GM21390 (cell line): ENCODE measurements around the gene SIRT7.

Experiments used
- ATAC-seq: cut with Tn5 transposase; IDR thresholded peaks from one replicate; pipeline ENCODE4 v1.9.1; 2021; ENCODE audit not compliant: unreplicated experiment

Gene SIRT7

DNA sequence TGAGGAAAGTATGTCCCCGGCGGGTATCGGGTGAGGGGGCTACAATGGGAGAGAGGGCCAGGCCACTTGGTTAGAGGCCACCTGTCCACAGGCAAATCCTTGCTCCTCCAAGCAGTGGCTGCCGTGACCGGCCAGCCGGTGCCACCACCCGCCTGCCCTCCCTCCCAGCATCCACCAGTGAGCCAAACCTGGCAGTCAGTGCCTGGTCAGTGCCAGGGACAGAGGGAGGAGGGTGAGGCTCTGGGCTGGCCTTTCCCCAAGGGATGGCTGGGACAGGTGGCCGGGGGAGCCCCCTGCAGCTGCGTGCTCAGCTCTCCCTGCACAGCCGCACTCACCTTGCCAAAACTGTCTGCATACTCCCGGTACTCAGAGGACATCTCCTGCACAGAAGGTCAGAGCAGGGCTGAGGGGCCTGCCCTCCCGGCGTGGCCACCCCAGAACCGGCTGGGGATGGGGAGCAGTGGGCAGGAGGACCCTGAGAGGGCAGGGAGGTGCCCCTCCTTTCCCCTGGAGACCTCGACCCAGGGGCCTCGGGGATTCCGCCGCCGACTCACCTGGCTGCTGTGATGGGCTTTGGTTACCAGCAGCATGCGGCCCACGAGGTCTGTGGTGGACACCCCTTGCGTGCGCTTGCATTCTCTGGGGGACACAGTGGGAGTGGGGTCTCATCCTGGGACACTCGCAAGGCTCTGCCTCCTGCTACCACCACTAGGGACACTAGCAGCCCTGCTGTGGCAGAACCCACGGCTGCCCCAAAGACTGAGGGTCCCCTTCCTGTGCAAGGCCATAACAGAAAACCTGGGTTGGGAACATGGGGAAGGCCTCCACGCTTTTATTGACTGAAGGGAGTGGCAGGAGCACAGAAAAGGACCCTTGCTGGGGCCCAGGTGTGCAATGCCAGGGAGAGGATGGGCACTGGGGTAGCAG is 10.5 kb downstream of the SIRT7 start:
- ATAC-seq: no peak

DNA sequence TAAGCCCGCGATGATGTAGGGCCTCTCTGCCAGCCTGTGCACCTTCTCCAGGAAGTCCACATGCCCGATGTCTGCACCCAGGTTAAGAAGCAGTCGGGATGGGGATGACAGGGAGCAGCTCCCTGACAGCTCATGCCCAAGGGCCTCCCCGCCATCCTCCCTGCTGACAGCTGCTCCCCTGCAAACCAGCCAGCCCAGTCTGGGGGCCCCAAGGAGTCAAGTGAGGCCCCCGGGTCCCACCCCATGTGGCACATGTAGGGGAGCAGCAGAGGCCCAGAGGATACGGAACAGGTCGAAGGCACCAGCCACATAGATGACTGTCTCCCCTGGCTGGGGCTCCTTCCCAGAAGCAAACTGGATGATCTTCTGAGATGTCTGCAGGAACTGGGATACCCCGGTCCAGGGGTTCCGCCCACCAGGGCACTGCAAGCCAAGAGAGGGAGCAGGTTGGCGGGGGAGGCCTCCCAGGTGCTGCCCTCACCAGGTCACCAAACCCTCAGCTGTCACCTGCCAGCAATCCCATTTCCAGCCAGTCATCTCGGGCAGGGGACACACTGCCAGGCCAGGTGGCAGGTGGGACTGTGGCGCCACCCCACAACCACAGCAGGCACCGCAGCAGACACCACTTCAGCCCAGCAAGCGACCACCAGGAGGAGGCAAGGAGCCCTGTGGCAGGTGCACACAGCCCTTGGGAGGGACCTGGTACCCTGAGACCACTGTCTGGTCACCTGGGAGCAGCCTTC is 11.3 kb downstream of the SIRT7 start:
- ATAC-seq: no peak

DNA sequence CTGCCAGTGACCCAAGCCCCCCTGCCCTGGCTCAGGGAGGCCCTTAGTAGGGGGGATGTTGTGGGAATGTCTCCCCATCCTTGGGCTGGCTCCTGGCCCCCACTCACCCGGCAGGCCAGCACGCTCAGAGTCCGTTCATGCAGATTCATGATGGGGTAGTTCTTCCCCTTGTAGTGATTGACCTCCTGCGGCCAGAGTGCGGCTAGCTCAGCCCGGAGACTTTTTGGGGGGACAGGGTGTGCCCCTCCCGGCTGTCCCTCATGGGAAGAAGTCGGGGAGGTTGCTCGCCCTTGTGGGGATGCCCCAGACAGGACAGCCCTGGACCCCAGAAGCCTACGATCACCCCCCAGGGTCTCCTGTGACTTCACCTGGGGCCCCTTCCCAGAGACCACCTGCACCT is 12.0 kb downstream of the SIRT7 start:
- no peak for ATAC-seq

DNA sequence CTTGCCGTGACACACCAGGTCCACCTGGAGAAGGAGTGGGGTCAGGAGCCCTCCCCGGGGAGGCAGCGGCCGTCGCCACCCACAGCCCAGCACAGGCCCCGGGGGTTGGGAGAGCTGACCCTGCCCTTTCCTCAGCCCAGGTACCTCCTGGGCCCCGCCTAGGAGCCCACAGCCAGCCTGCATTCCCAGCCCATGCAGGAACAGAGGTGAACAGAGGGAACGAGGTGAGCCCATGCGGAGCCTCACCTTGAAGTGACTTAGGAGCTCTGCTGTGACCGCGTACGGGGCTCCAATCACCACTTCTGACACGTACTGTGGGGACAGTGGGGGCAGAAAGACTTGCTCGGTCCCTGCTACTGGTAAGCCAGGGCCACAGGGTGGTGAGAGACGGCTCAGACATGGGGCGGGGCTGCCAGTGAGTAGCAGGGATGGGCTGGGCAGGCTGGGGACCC is 12.5 kb downstream of the SIRT7 start:
- no peak for ATAC-seq

DNA sequence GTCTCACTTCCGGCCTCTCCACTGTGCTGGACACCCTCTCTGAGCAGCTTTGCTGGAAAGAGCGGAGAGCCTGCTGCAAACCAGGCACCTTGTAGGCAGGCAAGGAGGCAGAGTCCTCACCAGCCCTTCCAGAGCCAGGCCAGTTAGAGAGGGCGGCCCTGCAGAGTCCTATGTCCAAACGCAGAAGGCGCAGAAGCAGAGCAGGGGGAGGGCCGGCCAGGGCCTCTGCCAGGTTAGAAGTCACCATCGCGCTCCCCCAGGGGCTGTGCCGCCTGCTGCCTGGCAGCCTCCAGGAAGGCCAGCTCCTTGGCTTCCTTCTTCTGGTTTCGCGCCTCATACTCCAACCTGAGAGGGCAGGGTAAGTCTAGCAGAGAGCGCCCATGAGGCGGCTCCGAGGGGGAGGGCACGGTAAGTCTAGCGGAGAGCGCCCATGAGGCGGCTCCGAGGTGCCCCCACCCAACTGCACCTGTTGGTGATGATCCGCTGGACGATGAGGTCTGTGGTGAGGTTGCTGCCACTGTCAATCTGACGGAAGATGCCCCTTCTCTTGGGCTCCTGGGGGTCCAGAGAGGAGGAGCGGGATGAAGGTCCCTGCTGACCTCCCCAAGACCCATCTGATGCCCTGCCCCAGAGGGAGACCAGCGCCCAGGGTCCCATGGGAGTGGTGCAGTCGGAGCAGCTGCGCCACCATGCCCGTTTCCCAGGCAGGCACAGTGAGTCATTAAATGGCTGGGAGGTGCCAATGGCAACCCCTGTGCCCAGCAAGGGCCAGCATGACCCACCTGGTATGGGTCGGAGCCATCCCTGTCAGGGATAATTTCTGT is 13.2 kb downstream of the SIRT7 start:
- ATAC-seq: no peak

DNA sequence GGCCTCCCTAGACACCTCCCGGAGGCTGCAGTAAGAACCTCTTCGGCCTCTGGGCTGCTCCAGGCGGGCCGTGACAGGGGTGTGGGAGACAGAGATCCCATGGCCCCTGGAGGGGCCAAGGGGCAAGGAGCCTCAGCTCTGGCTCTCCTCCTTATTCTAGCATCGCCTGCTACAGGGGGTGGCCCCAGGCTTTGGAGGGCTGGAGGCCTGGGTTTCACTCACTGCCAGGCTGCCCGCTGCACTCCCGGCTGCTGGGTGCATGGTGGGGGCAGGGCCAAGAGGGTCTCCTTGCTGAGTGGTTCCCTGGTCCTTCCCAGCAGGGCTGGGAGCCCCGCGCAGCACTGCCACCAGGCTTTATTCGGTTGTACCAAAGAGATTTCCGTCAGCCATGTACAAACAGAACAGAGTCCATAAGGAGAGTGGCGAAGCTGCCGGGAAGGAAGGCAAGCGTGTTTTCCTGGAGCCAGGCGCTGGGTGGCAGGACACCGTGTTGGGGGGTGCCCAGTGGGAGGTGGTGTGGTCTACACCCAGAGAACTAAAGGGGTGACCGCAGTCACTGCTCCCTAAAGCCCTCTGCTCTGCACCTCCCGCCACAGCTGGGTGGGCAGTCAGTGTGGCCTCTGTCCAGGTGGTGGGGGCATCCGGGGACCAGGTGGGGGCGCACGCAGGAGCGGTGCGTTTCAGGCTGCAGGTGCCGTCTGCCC is 13.9 kb downstream of the SIRT7 start:
- no peak for ATAC-seq

DNA sequence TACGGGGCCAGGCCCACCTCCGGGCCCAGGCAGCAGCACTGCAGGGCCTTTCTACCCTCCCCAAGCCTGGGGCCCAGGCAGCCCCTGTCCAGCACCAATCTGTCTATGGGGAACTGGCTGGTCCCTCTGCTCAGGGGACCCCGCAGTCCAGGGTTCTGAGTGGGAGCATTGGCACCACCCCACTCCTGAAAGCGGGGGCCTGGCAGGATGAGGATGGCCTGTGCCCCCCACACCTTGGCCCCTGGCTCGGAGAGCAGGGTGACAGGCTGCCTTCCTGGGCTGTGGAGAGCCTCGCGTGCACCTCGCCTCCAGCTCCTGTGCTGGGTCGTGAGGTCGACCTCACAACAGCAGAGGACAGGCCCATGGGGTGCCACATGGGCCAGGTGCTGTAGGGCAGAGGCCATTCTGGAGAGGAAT is 14.6 kb downstream of the SIRT7 start:
- ATAC-seq: no peak

DNA sequence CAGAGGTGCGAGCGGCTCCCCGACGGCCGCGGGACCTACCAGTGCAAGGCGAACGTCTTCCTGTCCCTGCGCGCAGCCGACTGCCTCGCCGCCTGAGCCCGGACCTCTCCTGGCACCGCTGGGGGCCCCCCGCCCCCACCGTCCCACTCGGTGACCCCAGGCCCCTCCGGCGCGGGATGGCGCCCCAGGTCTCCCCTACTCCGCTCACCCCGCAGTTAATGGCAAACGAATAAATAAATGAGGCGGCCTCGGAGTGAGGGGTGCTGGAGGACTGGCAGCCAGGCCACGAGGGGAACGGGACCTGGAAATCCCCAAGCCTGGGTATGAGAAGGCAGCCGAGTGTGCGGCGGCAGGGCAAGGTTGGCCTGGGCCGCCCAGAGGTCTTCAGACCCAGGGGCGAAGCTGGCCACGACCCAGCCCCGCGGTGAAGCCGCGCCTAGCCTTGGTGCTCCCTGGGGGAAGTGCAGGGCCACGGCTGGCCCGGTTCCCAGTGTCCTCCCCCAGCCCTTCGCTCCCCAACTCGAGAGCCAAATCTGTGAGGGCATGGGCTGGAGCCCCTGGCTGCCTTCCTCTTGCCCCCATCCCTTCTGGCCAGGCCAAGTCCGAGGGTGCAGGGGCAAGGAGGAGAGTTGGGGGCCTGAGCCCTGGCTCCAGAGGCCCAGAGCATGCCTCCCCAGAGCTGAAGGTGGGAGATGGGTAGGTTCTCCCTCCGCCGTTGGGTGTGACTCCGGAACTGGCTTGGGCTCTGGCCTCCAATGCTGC is 15.1 kb downstream of the SIRT7 start:
- no peak for ATAC-seq

DNA sequence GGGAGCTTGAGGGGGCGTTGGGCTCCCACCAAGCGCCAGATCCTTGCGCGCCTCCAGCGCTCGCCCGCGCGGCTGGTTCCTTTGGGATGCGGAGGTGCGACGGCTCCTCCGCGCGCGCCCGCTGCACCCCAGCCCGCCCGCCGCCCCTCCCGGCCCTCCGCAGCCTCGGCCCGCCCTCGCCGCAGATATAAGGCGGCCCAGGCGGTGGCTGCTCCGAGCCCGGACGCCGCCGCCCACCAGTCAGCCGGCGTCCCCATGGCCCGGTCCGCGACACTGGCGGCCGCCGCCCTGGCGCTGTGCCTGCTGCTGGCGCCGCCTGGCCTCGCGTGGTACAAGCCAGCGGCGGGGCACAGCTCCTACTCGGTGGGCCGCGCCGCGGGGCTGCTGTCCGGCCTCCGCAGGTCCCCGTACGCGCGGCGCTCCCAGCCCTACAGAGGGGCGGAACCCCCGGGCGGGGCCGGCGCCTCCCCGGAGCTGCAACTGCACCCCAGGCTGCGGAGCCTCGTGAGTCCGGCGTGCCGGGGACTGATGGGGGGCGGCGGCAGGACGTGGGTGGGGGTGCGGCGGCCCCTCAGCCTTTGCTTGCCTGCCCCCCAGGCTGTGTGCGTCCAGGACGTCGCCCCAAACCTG is 15.8 kb downstream of the SIRT7 start, which contains the start of gene NPB:
NPB (plus strand) TSS at position 216 of the 630 bp plus-strand sequence; CDS start at position 256, 40 bp downstream.
- ATAC-seq: no peak

DNA sequence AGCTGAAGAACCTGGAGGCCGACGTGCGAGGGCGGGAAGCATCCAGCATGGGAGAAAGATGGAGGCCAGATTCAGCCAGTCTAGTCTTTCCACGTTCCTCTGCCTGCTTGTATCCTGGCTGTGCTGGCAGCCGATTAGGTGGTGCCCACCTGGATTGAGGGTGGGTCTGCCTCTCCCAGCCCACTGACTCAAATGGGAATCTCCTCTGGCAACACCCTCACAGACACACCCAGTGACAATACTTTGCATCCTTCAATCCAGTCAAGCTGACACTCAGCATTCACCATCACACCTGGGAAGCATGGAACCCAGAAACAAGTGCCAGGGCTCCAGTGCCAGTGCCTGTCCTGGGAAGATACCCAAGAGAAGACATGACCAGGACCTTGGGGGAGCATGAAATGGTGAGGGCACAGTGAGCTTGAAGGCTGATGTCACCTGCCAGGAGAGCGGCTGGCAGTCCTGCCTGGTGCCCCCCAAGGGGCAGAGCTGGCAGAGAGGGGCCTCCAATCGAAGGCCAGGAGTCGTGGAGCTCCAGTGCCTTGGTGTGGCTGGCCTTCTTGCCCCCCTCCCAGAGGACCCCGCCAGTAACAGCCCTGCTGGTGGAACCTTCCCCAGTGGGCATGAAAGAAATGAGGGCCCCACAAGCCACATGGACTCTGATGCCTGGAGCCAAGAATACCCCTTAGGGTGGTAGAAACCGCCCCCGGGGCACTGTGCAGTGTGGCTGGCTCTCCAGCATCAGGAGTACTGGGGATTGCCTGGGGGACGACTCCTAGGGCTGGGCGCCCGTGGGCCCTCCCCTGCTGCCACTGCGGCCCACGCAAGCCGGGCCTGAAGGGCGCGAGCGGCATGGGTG is 16.6 kb downstream of the SIRT7 start:
- ATAC-seq: no peak

DNA sequence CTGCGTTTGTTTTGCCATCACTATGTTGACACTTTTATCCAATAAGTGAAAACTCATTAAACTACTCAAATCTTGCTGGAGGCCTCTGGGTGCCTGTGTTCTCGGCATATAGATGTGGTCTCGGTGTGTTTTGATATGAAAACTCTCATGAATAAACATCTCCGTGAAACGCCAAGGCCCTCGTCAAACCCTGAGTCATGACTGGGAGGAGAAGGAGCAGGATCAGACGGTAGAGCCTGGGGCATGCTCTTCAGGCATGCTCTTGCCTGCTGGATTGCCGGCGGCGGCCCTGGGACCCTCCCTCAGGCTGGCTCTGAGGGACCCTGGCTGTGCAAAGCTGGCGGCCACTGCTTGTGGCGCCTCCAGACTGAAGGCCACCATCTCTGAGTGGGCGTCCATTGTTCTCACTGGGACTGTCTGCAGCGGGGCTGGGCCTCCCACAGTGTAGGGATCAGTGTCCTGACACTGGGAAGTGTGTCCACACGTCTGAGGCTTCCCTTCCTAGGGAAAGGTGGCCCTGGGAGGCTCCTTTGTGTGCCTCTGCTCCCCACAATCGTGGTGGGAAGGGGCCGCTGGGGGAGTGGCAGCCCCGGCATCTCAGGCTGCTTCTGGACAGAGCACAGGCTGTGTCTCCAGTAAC is 17.7 kb downstream of the SIRT7 start:
- ATAC-seq: no peak

DNA sequence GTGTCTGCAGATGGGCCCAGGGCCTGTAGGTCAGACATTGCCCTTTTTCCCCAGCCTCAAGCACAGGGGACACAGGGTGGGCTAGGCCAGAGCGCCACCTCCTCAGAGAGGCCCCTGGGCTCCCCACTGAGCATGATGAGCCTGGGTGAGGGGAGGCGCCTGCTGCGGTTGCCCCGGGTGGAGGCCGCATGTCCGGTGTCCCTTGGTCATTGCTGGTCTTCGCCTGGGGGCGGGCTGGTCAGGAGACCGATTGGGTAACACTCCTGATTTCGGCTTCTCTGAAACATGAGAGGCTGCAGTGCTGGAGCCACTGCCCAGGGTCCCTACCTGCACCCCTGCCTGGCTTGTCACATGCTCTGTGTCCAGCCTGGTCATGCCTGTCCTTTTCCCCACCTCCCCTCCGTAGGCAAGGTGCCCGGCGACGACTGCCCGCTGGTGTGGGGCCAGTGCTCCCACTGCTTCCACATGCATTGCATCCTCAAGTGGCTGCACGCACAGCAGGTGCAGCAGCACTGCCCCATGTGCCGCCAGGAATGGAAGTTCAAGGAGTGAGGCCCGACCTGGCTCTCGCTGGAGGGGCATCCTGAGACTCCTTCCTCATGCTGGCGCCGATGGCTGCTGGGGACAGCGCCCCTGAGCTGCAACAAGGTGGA is 18.3 kb downstream of the SIRT7 start:
- no peak for ATAC-seq

DNA sequence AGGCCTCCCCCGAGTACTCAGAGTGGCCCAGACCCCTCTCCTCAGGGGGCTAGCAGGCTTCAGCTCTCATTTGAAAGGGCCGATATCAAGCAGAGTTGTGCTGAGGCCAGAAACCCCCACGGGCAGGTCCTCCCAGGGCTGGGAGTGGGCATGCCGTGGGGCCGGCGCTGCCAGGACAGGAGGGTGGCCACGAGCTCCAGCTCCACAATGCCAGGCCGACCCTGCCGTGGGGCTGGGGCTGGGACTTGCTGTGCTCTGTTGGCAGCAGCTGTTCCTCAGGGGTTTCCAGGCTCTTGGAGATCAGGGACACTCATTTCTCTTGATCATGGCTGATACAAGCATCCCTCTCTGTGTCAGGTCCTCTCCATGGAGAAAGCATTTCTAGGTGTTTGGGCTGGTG is 19.1 kb downstream of the SIRT7 start:
- no peak for ATAC-seq

DNA sequence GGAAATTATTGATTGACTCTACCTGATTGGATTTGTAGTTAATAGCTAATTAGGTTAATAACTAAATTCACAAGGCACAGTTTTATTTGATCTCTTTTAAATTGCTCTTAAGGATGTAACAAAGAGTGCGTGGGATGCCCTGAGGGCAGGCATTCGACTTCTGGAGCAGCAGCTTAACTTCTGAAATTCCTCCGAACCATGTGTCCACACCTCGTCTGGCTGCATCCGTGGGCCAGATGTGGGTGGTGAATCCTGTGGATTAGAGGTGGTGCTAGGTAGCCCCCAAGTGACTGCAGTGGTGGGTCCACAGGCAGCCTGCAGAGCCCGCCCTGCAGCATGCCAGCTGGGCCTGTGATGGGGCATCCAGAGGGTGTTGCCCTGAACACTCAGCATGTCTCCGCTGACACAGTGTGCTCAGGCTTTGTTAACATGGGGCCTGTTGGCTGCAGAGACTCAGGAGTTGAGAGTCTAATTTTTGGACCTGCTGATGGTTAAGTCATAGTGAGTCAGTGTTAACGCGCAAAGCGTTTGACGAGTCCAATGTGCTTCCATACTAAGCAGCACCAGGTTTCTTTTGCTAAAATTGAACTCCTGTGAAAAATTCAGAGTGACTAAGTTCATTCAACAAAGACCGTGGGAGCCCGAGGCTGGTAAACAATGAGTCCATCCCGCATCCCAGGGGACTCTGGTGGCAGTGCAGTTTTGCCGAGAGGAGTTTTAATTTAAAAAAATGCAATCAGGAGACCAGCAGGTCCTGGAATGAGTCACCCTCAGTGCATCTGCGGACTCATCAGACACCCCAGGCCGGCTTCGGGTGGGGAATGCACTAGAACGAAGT is 19.7 kb downstream of the SIRT7 start:
- ATAC-seq: no peak

DNA sequence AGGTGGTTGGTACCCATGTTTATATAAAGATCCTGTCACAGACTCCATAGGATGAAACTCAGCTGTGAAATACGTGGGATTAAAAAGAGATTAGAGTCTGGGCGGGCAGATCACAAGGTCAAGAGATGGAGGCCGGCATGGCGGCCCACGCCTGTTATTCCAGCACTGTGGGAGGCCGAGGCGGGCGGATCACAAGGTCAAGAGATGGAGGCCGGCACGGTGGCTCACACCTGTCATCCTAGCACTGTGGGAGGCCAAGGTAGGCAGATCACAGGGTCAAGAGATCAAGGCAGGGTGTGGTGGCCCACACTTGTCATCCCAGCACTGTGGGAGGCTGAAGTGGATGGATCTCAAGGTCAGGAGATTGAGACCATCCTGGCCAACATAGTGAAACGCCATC is 22.6 kb downstream of the SIRT7 start:
- no peak for ATAC-seq

DNA sequence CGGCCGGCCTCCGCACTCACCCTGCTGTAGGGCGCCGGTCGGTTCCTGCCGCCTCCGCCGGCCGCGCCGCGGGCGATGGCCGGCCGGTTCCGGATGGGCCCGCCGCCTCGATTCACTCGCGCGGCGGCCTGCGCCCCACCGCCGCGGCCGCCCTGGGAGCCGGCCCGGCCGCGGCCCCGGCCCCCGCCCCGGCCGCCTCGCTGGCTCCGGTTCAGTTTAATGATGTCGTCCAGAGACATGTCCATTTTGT is 26.7 kb downstream of the SIRT7 start:
- peak; percentile 14 for ATAC-seq
